NCI-H510A treated with DMSO at 0.1 percent for 48 hours (cell line): ENCODE measurements around the gene SLCO3A1.
A peak's percentile ranks its signal among the peaks of the same experiment; 100 is the strongest.

Experiments
- DNase-seq: peaks from one replicate; lab custom pipeline; 2025; lab: John Stamatoyannopoulos, UW

The SLCO3A1 gene

DNA sequence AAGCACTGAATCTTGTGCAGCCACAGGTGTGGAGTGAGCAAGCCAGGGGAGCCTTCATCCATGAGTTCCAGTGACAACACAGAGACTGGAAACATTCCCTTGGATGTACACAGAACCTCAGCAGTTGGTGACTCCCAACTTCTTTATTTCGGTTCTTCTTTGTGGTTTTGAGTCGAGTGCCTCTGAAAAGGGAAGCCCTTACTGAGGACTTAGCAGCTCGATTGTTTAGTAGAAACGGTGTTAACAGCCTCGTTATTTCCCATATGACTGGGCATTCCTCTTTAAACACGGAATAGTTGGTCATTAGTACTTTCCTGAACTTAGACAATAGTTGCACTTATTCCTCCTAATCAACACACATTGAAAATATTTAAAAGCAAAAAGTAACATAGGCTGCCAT, 7.7 kb downstream of the SLCO3A1 start:
- DNase-seq = no peak

DNA sequence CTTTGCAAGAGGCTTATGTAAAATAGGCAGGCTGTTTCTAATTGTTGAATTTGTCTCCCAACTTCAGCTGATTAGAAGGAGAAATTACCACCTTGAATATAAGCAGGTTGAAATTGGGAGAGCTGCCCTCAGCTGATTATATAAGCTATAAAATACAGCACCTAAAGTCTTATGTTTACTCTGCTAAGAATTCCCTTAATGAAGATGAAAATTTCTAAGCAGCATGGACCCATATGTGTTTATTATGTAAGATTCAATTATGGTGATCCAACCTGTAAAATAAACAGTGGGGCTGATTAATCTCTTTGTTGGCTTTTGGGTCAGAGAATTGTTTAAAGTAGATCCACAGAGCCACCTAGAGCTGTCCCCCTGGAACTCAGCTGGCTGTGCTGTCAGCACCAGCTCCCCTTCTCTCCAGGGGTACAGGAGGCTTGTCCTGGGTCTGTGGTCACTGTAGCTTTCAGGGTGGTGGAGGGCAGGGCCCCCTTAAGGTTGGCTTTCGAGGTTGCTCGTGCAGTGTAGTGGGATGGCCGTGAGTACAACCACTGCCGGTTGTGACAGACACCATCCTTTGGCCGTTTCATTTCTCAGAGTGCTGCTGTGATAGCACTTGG, 9.5 kb downstream of the SLCO3A1 start:
- DNase-seq = no peak

DNA sequence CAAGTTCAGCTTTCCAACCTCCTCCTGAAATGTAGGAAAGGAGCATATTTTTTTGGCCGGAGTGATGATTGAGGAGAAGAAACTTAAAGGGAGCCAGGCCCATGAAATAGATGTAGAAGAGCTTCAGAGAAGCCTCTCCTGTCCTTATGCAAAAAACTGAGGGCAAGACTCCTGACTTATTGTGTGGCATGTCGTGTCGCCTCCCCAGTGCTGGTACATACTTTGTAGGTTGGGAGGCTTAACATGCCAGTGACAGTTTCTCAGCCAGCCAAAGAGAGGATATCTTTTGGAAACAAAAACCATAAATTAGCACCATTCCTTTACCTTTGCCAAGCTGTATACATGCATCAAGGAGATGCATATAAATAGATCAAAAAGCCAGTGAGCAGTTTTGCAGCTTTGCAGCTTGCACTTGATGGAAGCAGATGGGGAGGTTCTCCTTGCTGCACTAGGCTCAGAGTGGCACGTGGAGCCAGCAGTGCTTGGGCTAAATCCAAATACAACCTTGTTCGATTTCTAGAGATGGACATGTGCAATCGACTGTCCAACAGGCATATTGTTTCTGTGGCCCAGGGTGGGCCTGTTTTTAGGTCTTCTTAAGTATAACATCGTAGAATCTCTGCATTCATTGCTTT, 10.2 kb downstream of the SLCO3A1 start:
- DNase-seq = no peak

DNA sequence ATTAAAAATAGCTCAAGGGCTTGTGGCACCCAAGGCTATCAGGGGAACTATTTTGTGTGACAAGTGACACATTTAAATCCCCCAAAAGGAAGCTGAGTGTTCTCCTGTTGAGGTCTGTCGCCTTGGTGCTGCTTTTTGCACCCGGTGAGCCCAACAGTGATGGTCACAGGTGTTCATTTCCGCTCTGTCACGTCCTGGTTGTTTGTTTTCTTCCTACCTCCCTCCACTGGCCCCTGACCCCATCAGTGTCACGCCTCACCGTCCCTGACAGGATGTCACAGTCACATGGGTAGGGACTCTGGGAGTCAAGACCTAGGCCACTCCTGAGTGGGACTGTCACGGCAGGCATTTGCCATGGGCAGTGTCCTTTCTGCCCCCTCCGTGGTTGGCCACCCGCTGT, 11.2 kb downstream of the SLCO3A1 start:
- no peak for DNase-seq

DNA sequence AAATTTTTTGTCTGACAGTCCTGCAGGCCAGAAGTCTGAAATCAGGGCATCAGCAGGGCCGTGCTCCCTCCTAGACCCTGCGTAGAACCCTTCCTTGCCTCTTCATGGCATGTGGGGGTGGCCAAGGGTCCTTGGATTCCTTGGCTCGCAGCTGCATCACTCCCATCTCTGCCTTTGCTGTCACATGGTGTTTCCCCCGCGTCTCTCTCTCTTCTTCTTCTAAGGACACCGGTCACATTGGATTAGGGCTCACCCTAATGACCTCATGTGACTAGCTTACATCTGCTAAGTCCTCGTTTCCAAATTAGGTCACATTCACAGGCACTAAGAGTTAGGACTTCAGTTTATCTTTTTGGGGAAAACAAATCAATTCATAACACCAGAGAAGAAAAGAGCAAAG, 12.0 kb downstream of the SLCO3A1 start:
- DNase-seq = no peak

DNA sequence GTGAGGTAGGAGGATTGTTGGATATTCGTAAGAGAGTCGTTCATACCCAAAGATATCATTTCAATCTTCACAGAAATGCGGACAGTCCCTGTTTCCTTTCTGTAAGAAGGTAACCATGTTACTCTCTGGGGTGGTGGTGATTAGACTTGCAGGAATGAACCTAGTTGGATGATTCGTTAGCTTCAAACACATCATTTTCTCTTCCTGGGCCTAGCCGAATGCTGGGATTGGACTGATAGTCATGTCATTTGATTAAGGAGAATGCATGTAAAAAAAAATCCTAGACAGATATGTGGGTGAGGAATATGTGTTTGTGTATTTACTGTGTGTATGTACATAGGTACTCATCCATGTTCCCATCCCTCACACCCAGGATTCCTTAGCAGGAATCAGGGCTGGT, 12.4 kb downstream of the SLCO3A1 start:
- DNase-seq = no peak

DNA sequence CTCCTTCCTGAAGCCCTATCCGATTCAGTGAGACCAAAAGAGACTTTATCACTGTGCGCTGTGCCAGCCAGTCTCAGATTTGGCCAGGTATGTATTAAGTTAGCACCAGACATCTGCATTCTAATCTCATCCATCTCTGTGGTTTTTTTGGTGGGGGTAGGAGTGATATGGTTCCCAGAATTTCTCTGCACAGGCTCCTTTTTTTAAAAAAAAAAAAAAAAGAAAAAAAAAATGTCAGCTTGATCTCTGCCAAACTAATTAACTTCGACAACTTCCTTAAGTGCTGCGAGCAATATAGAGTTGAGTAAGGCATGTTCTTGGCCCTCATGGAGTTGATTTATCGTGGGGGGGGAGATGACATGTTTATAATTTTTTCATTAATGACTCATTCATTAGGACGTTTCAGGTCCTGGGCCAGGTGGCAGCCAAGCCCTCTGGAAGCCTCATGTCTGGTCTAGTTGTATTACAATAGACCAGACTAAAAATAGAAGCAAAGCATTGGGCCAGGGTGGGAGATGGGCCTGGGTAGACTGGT, 12.9 kb downstream of the SLCO3A1 start:
- no peak for DNase-seq

DNA sequence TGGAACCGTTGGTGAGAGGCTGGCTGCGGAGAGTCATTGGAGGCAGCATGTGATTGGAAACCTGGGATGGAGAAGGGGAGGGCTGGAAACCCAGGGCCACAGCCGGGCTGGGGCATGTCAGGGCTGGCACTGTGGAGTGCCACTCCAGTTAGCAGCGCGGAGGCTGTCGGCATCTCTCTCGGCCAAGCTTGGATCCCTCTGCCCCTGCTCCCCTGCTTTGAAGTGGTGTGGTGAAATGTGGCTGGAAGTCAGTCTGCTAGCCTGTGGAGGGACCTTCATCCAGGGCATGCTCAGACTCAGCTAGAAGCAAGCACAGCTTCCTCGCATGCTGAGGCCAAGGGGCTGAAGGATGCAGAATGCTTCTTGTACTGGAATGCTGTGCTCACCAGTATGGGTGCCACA, 13.5 kb downstream of the SLCO3A1 start:
- DNase-seq = peak; percentile 62

DNA sequence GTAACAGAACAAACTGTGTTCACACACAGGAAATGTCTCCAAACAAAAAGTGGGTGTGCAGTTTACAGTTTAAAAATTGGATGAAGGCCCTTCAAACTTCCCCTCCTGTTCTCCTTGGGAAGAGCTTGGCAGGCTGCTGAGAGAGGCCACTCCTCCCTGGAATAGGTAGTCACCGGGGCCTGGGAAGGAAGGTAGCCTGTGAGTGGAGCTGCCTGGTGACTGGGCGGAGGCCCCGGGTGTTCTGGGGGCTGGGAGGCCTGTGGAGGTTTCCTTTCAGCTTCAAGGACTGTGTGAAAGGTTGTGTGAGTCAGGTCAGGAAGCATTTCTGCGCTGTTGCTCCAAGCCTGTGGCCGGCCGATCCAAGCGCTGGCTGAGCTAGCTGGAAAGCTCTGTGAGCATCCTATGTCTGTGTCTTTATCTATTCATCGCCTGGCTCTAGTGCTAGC, 14.1 kb downstream of the SLCO3A1 start:
- DNase-seq = no peak

DNA sequence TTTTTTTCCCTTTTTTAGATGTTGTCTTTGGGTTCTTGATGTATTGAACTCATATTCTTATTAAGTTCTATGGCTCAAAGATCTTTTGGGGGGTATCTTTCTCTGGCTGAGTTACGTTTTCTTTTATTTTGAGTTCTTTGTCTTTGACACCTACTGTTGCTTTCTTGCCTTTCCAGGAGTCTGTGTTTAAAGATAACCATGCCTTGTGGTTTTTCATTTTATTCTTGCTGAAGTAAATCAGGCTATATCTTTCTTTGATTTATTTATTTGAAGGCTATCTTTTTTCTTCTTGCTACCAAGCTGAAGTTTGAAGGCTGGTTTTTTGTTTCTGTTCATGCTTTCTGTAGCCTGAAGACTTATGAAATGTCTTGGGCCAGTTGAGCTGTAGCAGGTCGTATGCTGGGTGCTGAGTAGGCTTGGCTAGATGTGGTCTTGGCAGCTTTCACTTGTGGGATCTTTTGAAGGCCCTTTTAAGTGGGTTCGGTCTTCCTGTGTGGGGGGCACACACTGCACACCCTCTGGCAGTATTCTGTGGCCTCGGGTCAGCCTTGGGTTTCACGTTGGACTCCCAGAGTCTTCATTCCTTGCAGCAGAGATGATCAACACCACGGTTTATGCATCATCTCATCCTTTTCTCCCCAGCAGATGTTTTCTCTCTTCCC, 17.5 kb downstream of the SLCO3A1 start:
- DNase-seq = no peak

DNA sequence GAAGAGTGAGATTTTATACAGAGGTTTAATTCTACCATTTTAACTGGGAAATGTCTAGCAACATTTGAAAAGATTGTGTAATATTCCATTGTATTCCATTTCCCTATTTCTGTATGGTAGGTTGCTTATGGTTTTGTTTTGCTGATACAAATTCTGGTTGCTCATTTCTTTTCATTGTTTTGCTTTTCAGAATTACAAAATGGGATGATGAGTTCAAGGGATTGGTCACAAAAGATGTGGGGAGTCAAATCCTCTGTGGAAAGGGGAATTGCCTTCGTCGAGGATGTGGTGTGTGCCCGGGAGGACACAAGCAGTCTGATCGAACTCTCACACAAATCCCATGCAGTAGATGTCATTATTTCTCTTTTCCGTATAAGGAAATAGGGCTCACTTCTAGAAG, 18.3 kb downstream of the SLCO3A1 start:
- no peak for DNase-seq

DNA sequence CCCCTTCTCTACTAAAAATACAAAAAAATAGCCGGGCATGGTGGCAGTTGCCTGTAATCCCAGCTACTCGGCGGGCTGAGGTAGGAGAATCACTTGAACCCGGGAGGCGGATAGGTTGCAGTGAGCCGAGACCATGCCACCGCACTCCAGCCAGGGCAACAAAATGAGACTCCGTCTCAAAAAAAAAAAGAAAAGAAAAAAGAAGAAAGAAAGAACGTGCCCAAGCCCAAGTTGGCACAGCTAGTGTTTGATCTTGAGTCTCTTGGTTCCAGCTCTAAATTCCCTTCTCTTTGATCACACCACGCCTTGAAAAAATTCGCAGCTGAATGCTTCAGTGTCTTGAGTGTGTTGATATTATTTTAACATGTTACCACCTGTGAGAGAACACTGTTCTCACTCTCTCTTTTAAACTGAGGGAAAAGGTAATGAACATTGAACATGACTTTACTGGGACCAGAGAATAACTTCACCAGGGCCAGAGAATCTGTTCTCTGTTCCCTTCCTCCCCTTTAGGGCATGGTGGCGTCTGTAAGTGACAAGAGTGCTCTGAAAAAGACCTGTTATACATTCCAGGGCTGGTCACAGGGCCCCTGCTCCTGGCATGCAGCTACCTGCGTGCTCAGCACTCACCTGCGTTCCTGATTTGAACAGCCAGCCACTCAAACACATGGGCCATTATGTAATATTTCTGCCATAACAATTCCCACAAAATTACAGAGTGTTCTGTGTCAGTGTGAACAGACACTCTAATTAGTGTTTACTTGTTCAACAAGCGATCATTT, 19.0 kb downstream of the SLCO3A1 start:
- DNase-seq = no peak

DNA sequence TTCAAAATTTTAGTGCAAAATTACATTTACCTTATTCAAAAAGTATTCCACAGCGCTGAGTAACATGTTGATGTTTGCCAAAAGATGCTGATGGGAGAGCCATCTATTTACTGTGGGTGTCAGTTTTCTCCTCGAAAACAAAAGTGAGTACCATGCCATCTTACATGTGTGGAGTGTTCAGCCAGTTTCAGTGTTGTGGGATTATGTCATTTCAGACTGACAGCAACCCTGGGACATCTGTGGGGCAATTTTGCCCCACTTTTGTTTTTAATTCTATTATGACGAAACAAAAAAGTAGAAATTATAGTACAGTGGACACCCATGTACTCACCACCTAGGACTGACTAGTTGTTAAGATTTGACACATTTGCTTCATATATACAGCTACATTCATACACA, 19.6 kb downstream of the SLCO3A1 start:
- no peak for DNase-seq

DNA sequence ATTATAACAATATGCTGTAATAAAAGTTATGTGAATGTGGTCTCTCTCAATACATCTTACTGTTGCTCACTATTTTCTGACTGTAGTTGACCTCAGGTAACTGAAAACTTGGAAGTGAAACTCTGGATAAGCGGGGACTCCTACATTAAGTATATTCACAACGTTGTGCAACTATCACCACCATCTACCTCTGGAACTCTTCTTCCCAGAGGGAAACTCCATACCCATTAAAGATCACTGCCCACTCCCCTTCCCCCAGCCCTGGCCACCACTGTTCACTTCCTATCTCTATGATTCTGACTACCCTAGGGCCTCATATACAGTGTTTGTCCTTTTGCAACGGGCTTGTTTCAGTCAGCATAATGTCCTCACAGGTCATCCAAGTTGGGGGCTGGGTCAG, 20.7 kb downstream of the SLCO3A1 start:
- no peak for DNase-seq

DNA sequence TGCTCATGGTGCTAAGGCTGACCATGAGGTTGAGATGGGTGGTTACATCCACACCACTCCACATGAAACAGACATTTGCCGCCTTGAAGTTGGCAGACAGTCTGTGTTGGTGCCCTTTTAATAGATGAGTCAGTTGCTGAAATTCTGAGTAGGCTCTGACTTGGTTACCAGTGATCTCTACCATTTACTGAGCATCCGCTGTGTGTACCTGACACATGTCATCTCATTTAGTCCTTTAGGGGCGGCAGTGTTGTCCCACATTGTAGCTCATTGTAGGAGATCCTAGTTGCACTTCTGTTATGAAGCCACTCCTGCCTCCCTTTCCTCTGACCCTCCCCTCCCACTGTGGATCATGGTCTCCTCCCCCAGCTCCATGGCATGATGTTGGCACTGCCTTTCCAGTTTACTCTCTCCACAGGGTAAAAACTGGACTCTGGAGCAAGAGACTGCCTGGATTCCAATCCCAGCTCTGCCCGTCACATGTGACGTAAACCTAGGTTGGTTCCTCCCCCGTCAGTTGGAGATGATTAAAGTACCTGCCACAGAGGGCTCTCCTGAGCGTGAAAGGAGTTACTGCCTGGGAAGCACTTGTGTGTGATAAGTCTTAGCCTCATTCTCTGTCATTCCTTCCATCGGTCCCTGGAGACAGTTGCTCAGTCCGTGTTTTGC, 21.6 kb downstream of the SLCO3A1 start:
- no peak for DNase-seq

DNA sequence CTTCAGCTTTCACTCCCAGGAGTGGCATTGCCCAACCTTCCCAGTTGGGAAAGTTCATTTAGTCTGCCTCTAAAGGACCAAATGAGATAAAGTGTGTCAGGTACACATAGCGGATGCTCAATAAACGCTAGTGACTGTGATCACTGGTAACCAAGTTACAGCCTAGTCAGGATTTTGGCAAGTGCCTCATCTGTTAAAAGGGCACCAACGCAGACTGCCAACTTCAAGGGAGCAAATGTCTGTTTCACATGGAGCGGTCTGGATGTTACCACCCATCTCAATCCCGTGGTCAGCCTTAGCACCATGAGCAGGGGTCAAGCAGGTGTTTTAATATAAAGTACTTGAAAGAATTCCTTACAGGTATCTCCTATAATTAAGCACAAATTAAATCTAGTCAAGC, 22.7 kb downstream of the SLCO3A1 start:
- DNase-seq = no peak

DNA sequence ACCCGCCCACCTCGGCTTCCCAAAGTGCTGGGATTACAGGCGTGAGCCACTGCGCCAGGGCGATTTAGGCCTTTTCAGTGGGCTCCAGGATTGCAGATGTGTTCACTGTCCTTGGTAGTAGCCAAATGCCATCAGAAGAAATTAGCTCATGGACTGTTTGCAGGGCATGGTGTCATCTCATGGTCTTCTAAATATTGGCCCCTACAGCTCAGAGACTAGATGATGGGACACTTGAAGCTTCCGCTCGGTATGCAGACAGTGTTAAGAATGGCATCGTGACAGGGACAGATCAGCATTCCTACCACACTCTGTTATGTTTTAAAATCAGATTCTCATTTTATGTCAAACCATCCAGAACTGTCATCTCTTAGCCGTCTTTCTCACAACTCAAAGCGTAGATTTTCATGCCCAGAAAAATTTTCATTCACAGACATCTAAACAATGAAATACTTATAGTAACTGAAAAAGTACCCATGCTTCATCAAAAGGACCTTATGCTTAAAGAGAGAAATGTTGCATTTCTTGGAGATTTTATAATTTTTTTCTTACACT, 24.9 kb downstream of the SLCO3A1 start:
- DNase-seq = no peak

DNA sequence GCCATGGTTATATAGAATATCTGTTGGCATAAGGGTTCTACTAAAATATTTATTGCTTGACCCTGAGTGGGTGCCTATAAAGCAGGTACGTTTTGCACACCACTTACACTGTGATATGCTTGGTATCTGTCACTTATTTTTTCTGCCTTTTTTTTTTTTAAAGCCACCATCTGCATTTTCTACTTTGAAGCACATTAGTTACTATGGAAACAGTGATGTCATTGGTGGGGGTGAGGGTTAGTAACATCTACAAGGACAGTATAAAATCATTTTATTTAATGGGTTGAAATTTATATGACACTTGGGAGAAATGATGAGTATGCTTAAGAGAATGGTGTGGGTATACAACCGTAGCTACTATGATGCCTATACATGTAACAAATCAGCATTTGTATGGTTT, 25.6 kb downstream of the SLCO3A1 start:
- no peak for DNase-seq

DNA sequence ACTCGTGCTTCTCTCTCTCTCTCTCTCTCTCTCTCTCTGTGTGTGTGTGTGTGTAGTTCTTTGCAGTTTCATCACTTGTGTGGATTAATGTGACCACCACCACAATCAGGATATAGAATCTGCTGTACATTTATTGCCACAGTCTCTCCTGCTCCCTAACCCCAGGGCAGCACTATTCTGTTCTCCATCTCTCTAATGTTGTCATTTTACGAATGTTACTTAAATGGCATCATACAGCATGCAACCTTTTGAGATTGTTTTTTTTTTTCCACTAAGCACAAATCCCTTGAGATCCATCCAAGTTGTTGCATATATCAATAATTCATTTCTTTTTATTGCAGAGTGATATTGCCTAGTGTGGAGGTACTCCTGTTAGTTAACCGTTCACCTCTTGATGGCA, 26.9 kb downstream of the SLCO3A1 start:
- no peak for DNase-seq

DNA sequence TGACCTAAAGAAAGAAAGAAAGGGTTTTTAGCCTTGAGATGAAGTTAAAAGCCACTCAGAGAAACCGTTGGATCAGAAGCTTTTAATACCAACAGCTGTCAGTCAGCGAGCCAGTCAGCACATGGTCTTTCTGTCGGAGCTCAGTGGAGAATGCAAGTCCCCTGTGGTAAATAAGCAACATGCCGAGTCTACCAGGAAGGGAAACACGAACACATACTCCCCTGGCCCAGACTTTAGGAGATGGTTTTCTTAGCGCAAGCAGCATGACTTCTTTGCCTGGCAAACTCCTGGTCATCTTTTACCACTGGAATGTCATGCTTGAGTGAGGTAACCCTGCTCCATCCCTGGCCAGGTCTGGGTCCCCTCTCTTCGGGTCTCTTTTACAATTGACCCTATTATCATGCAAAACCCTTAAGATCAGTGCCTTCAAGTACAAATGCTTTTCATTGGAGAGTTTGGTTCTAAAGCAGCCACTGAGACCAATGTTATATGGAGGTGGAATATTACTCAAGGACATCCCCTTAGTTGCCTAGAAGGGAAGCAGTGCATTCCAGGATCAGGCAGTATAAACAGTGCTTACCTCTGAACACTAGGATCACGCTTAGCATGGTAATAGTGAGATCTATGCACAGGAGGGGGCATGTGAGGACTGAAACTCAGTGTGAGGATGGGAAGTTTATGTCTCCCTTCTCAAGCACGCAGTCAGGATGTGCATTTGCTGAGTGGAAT, 28.2 kb downstream of the SLCO3A1 start:
- no peak for DNase-seq
